Stimulated activated CD8-positive, alpha-beta memory T cell treated with anti-CD3 and anti-CD28 coated beads, Interleukin-12 subunit alpha, Interleukin-12 subunit beta, amount 100 ng/mL, for 24 hours (primary cell): ENCODE results near the gene NCAPG.
A peak's percentile ranks its signal among the peaks of the same experiment; 100 is the strongest.

Source experiments
- DNase-seq: peaks from one replicate; pipeline ENCODE4 v3.0.0-alpha.2; 2020; ENCODE audit errors: extremely low read depth

NCAPG gene, protein sequence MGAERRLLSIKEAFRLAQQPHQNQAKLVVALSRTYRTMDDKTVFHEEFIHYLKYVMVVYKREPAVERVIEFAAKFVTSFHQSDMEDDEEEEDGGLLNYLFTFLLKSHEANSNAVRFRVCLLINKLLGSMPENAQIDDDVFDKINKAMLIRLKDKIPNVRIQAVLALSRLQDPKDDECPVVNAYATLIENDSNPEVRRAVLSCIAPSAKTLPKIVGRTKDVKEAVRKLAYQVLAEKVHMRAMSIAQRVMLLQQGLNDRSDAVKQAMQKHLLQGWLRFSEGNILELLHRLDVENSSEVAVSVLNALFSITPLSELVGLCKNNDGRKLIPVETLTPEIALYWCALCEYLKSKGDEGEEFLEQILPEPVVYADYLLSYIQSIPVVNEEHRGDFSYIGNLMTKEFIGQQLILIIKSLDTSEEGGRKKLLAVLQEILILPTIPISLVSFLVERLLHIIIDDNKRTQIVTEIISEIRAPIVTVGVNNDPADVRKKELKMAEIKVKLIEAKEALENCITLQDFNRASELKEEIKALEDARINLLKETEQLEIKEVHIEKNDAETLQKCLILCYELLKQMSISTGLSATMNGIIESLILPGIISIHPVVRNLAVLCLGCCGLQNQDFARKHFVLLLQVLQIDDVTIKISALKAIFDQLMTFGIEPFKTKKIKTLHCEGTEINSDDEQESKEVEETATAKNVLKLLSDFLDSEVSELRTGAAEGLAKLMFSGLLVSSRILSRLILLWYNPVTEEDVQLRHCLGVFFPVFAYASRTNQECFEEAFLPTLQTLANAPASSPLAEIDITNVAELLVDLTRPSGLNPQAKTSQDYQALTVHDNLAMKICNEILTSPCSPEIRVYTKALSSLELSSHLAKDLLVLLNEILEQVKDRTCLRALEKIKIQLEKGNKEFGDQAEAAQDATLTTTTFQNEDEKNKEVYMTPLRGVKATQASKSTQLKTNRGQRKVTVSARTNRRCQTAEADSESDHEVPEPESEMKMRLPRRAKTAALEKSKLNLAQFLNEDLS

DNA sequence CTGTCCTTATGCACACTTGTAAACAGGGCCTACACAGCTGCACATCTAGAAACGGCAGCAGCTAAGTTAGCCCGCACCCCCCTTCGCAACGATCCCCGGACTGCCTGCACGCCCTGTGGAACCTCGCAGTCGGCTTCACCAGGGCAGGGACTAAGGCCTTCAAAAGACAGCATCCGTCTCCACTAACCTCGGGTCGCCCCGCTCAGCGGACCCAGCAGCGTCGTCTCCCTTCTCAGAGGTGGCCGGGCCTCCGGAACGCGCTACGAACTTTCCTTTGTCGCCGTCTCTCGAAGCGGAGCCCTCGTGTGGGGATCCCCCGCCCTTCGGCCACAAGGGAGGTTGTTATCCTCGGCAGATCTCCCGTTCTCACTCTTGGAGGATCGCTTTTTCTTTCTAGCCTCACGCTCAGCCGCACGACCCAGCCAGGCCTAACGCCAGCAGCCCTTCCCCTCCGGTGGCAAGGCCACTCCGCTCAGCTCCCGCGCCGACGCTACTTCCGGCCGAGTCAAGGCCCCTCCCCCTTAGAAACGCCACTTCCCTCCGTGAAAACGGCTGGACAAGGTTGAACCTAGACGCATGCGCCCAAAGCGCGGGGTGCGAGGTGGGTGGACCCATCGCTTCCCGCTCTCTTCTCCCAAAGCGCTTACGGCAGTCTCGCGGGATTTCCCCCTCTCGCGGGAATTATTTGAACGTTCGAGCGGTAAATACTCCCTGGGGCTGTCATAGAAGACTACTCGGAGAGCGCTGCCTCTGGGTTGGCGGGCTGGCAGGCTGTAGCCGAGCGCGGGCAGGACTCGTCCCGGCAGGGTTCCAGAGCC lies at the start of gene NCAPG, which contains the start of gene DCAF16:
Gene NCAPG (plus strand): TSS at position 720 of the 818 bp plus-strand sequence. CDS start 99 bp downstream, outside the sequence.
Gene DCAF16 (minus strand): TSS at position 498 of the 818 bp plus-strand sequence. CDS start 6,616 bp downstream, outside the sequence.
- DNase-seq: peak; percentile 98

DNA sequence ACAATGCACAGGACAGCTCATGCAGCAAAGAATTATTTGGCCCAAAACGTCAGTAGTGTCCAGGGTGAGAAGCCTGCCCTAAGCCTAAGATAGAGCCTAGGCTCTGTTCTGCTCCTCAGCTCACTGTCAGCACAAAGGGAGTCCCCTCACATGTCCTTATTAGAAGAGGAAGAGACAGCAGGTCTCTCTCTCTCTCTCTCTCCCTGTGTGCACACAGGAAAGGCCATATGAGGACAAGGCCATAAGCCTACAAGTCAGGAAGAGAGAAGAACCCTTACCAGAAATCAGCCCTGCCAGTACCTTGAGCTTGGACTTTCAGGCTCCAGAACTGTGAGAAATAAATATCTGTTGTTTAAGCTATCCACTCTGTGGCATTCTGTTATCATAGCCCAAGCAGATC lies 49.7 kb upstream of the NCAPG start:
- no peak for DNase-seq

DNA sequence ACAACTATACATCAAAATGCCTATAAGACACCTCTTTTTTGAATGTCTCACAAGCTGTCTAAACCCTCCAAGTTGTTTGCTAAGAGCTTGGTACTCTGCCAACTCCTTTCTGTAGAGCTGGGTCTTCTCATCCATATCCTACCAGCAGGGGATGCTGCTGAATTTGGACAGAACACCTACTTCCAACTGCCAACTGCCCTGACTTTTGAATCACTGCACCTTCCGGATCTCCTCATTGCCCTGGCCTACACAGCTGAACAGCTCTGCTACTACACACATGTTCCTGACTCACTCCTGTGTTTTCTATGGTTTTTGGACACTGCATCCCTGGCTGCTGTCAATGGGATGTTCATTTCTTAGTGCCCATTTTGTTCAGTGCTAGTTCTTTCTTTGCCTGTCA lies 48.1 kb upstream of the NCAPG start:
- no peak for DNase-seq

DNA sequence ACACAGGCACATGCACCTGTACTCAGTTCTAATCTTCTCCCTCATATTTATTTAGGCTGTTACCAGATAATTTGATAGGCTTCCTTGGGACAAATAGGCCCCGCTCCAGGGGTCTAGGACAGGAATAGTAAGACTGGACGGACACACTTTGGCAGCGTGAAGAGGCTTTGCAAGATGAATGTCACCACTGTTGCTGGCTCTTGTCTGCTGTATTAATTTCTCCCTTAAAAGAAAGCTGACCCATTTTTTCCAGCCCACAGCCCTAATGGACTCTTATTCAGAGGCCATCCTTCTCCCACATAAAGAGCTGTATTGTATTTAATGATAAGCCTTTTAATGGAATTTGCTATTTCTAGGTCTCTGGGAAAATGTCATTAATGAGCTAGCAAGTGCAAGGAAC lies 47.4 kb upstream of the NCAPG start:
- no peak for DNase-seq

DNA sequence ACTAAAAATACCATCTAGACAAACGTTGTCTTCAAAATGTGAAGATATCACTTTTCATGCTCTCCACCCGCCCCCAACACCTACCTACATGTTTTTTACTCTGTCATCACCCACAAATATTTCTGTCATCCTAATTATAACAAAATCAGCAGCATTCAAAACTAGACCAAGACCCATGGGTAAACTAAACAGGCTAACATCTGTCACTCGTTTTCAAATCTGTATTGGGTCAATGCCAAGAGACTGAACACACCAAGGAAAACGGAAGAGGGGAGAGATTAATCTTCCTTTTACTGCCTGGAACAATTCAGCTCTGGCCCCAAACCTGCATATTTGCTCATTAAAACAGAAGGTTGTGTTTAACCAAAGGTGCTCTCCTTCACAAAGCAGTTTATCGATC lies 46.8 kb upstream of the NCAPG start:
- no peak for DNase-seq

DNA sequence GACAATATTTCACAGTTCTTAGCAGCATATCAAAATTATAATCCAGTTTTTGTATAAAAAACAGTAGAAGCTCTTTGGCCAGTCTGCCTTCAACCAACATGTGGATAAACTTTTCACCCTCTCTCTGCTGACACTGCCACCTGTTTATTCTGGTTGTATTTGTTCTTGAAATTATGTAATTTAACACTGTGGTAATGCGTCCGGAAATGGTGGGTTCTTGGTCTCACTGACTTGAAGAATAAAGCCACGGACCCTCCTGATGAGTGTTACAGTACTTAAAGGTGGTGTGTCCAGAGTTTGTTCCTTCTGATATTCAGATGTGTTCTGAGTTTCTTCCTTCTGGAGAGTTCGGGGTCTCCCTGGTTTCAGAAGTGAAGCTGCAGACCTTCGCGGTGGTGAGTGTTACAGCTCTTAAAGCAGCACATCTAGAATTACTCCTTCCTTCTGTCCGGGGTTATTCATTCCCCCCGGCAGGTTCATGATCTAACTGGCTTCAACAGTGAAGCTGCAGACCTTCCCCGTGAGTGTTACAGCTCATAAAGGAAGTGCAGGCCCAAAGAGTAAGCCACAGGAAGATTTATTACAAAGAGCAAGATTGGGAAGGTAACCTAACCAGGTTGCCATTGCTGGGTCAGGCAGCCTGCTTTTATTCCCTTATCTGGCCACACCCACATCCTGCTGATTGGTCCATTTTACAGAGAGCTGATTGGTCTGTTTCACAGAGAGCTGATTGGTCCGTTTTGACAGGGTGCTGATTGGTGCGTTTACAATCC lies 45.1 kb upstream of the NCAPG start:
- no peak for DNase-seq

DNA sequence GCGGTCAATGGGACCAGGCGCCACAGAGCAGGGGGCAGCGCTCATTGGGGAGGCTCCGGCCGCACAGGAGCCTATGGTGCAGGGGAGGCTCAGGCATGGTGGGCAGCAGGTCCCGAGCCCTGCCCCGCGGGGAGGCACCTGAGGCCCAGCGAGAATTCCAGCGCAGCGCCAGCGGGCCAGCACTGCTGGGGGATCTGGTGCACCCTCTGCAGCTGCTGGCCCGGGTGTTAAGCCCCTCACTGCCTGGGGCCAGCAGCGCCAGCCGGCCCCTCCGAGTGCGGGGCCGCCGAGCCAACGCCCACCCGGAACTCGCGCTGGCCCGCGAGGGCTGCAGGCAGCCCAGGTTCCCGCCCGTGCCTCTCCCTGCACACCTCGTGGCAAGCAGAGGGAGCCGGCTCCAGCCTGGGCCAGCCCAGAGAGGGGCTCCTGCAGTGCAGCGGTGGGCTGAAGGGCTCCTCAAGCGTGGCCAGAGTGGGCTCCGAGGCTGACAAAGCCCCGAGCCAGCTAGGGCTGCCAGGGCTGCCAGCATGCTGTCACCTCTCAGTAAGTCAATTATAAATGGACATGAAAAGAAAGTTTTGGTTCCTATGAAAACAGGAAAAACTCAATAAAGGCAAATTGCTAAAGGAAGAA lies 43.8 kb upstream of the NCAPG start:
- no peak for DNase-seq

DNA sequence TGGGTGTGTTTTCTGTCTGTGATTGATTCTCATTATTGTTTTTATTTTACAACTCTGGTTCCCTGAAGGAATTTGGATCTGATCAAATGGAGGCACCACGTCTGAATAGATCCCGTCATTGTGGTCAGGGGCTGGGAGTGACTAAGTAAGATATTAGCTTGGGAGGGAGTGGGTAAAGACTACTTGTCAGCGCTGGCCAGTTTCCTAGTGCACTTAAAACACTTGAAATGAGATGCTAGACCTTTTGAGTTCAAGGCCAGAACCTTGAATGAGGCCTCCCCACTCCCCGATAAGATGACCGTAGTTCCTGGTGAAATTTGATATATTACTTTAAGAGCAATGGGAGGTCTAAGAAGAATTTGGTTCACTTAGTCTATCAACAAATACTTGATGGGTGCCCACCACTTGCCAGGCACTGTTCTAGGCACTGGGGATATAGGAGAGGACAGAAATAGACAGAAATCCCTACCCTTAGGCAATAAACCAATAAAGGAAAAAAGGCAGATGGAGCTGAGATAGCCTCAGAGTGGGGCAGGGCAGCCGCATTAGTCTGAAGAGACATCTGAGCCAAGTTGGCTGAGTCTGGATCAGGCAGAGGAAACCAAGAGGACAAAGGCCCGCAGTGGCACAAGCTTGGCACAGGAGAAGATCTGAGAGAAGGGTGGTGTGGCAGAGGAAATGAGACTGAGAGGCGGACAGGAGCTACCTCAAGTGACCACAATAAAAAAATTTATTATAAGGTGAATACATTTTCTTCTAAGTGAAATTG lies 41.2 kb upstream of the NCAPG start:
- no peak for DNase-seq

DNA sequence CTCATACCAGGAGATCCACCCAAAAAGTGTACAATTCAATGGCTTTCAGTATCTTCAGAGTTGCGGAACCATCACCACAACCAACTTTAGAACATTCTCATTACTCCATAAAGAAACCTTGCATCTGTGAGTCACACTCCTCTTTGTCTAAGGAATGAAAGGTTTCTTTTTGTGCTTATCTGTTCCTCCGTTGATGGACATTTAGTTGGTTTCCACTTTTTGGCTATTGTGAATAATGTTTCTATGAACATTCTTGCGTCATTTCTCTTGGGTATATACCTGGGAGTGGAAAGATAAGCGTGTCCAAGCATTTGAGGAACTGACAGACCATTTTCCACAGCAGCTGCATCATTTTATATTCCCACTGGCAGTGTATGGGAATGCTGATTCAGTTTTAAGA lies 39.9 kb upstream of the NCAPG start:
- DNase-seq: no peak

DNA sequence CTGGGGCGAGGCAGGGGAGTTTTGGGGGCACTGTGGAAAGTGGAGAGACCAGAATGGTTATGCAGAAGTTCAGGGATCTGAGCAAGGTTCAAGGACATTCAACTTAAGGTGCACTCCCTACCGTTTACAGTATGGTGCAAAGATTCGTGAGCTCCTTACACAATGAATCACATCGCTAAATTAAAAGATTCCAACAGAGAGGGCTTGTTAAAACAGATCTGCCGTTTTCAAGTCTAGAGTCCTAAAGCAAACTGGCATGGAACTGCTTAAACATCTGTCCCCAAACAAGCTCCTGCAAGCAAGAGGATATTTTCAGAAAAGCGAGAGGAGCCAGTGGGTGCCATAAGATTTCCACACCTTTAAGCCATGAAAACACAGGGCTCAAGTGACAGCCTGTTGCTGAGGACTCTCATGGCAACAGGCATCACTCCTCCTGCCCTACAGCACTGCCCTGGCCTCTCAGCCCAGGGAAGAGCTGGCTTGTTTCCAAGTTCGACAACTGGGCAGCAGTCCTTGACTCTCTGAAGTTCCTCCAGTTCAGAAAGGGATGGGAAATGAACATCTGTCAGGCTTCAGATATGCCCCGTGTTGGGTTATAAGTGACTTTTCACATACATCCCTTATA lies 39.4 kb upstream of the NCAPG start:
- DNase-seq: no peak

DNA sequence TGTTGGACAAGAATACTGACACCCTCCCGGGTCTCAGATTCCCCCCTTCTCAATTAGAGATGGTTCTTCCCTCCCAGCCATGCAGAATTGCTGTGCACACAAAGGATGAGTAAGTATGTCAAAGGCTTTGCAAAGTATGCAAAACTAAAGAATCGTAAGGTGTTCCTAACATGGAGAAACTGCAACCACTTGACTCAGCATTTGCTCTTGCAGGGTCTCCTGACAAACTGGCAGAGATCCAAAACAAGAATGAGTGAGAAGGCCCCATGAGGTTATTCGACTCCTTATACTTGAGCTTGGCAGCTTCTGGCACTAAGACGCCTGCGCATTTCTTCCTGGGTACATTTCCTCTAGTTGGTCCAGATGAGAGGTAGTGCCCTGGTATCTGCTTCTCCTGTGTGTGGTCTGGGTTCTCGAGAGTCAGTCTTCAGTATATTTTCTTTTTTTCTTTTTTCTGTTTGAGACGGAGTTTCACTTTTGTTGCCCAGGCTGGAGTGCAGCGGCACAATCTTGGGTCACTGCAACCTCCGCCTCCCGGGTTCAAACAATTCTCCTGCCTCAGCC lies 37.6 kb upstream of the NCAPG start:
- no peak for DNase-seq

DNA sequence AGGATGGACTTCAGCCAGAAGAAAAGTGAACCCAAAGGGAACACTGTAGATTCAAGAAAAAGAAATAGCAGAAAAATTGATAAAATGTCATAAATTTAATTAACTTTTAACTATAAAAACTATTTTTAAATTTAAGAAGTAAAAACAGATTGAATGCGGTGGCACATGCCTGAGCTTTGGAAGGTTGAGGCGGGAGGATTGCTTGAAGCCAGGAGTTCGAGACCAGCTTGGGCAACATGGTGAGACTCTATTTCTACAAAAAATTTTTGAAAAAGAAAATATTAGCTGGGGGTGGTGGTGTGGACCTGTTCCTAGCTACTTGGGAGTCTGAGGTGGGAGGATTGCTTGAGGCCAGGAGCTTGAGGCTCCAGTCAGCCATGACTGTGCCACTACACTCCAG lies 32.3 kb upstream of the NCAPG start:
- DNase-seq: no peak

DNA sequence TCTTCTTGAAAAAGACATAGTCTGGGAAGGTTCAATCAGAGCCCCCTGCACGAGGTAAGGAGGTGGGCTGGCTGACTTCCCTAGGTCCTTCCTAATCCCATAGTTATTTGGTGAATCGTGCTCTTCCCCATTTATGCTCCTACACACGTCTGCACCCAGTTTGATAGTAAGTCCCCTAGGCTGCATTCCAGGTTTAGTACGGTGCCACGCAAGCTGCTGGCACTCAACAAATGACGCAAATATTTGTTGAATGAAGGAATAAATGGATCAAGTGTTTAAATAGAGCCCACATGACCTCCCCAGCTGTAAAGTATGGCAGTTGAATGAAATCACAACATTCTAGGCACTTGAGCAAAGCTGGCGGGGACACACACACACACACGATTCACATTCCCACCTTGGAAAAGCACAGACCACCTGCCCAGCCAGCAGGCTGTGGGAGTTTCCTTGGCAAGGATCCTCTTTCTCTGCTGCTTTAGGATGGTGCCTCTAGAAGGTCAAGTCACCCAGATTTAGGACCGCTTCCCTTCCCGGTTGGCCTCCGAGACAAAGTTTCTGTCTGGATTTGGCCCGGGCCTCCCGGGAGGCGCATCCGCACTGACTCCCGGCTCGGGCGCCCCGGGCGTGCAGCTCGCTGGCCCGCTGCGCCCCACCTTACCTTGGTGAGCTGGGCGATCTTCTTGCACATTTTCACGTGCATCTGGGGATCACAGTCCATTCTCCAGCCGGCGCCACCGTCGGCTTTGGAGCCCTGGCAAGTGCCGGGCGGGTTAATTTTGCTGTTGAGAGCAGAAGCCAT lies 30.1 kb upstream of the NCAPG start:
- DNase-seq: no peak

DNA sequence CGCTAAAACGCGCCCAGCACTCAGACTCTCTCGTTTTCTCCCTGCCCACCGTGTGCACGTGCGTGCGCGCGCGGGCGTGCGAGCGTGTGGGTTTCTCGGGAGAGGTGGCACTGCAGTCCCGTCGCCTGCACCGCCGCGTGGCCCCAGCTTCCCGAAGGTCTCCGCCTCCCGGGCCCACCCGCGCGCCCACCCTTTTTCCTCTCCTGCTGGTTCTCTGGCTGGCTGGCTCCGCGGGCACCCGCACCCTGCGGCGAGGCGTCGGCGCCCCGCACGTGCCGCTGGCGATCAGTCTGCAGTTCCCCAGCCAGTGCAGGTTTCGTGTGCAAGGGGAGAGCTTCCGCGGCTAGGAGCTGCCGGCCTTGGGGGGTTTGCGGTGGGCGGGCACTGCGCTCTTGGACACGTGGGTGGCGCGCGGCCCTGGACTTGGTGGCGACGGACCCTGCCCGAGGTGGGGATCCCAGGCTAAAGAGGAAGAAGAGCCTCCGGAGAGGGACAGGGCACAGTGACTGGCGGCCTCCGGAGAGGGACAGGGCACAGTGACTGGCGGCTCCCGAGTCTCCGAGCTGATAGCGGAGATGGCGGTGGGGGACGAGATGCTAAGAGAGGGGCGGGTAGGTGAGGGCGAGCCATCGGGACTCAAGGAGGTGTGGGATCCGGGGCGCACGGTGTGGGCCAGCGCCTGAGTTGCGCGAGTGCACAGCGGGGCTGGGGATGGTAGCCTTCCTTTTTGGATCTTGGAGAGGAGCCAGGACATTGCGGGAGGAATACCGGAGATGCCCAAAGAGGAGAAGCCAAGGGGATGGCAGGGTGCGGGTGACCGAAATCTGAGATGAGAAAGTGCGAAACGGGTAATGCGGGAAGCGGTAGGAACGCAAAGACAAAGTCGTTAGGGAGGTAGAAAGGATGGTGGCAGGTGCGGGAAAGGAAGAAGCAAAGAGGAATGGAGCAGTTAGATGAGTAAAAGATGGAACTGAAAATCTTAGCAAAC lies 29.2 kb upstream of the NCAPG start, which contains the start of gene FAM184B:
Gene FAM184B (minus strand): TSS at position 322 of the 988 bp plus-strand sequence. CDS start 322 bp downstream, outside the sequence.
- no peak for DNase-seq

DNA sequence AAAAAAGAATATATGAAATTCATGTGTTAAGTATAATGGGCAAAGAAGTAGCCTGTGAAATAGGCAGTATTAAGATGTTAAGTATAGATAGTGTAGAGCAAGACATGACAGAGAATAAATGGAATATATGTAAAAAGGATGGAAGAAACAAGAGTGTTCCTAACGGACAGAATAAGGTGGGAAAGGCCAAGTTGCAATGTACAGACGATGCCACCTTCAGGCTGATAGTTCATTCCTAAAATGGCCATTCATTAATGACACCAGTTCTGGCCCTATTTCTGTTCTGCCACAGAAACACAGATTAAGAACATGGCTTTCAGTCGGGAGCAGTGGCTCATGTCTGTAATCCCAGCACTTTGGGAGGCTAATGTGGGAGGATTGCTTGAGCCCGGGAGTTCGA lies 24.9 kb upstream of the NCAPG start:
- DNase-seq: no peak

DNA sequence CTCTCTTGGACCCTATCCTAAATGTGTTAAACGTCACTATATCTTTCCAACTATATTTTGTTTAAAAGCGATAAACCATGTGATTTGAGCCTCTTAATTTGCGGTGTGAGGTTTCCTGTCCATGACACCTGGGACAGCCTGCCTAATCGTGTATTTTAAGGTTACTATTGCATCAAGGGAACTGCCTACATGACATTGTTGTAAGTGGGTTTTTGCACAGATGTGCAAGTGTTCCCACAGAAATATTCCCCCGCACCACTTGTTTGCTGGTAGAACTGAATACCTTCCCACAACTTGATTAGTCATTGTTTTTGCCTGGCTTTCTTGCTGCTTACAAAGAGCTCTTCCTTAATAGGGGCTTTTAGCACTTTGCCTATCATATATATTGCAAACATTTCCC lies 24.2 kb upstream of the NCAPG start:
- no peak for DNase-seq

DNA sequence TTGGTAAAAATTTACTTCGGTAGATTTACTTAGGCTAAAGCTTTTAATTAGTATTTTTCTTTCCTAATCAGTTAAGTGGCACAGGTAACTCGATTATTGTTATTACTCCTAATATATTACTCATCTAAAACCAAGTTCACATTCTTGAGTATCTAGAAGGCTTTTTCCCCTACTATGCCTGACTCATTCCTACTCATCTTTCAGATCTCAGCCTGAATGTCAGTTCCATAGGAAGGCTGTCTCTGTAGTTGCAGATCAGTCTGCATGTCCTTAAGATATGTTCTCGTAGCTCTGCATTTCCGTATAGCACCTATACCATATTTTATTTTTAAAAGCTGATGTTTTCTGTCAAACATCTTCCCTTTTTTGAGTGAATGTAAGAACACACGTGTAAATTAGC lies 23.5 kb upstream of the NCAPG start:
- no peak for DNase-seq
